OCI-LY7 (cell line): ENCODE measurements around the gene RSBN1.

Experiments
- CTCF ChIP-seq: fragments of 200-600 bp; sonication (generic); conservative IDR thresholded peaks from 2 replicates; pipeline ENCODE4 v1.5.1; 2014; ENCODE audit warnings: mild to moderate bottlenecking, antibody characterized with exemption, low read length, moderate library complexity, mixed read lengths
- EZH2phosphoT487 ChIP-seq: fragments of 200-600 bp; sonication (generic); IDR thresholded peaks from 2 replicates; pipeline ENCODE4 v1.6.1; 2018; ENCODE audit warnings: low read depth, borderline replicate concordance, mild to moderate bottlenecking, mixed run types, antibody characterized with exemption, low read length, moderate library complexity, mixed read lengths

GRCh38 chr1:113760102-113761080, 51.9 kb downstream of the RSBN1 start:
- TF ChIP-seq CTCF (no peak), EZH2phosphoT487 (no peak)
